PC-3 (cell line): Measurements from ENCODE around the gene AJAP1. TPM values are rescaled to one million over a fixed set of nuclear protein-coding genes. Genes with fewer than 3 reads are reported as not detected.

Experiments
- ATAC-seq: fragments of 200-7000 bp; cut with Tn5 transposase; 2 replicates; pipeline ENCODE4 v1.9.1; 2020; ENCODE audit warnings: mild to moderate bottlenecking, moderate library complexity
- BruUV-seq: library from RNA; stranded (reverse); fragments of 400-500 nt; replicated peaks from 2 replicates; lab custom pipeline; 2021; lab: Mats Ljungman, UMichigan
- CTCF ChIA-PET: fragments of 300-600 bp; sonication (Branson Sonifier 250); formaldehyde crosslinking; loops from one replicate; lab custom pipeline; 2022; ENCODE audit warnings: antibody characterized with exemption; lab: Charles Lee
- POLR2A ChIA-PET: fragments of 300-600 bp; sonication (Branson Sonifier 250); formaldehyde crosslinking; loops from one replicate; lab custom pipeline; 2022; ENCODE audit warnings: antibody characterized with exemption; ENCODE audit not compliant: unreplicated experiment; lab: Charles Lee
- DNase-seq: peaks from one replicate; pipeline ENCODE4 v3.0.0-alpha.2; 2015
- H2AFZ ChIP-seq: fragments of 300-600 bp; sonication (generic); 2 replicates; pipeline ENCODE4 v1.6.0; 2016; ENCODE audit warnings: antibody characterized with exemption, low read length
- H3F3A ChIP-seq: fragments of 300-600 bp; sonication (generic); one replicate; pipeline ENCODE4 v1.6.0; 2017; ENCODE audit warnings: antibody characterized with exemption, low read length, control low read depth, mild to moderate bottlenecking; ENCODE audit not compliant: unreplicated experiment
- H3K27ac ChIP-seq: fragments of 300-600 bp; sonication (generic); 2 replicates; pipeline ENCODE4 v1.5.1; 2016; ENCODE audit warnings: mild to moderate bottlenecking, low read length
- H3K27me3 ChIP-seq: fragments of 300-600 bp; sonication (generic); 2 replicates; pipeline ENCODE4 v1.6.1; 2016; ENCODE audit warnings: low read length, mixed read lengths
- H3K36me3 ChIP-seq: fragments of 300-600 bp; sonication (generic); 2 replicates; pipeline ENCODE4 v1.6.1; 2016; ENCODE audit warnings: low read depth, mixed run types, low read length, mixed read lengths
- H3K4me1 ChIP-seq: fragments of 300-600 bp; sonication (generic); 2 replicates; pipeline ENCODE4 v1.5.1; 2016; ENCODE audit warnings: low read length; ENCODE audit not compliant: insufficient read depth
- H3K4me2 ChIP-seq: fragments of 300-600 bp; sonication (generic); 2 replicates; pipeline ENCODE4 v1.6.0; 2016; ENCODE audit warnings: low read length
- H3K4me3 ChIP-seq: fragments of 300-600 bp; sonication (generic); 2 replicates; pipeline ENCODE4 v1.5.1; 2016; ENCODE audit warnings: mild to moderate bottlenecking, low read length, mixed read lengths
- H3K79me2 ChIP-seq: fragments of 300-600 bp; sonication (generic); 2 replicates; pipeline ENCODE4 v1.6.1; 2017; ENCODE audit warnings: low read length, mixed read lengths
- H3K9ac ChIP-seq: fragments of 300-600 bp; sonication (generic); 2 replicates; pipeline ENCODE4 v1.6.0; 2016; ENCODE audit warnings: mild to moderate bottlenecking, low read length
- H3K9me2 ChIP-seq: fragments of 300-600 bp; sonication (generic); replicated peaks from 2 replicates; pipeline ENCODE4 v1.6.1; 2016; ENCODE audit warnings: mixed run types, low read length, mixed read lengths
- H3K9me3 ChIP-seq: fragments of 300-600 bp; sonication (generic); 2 replicates; pipeline ENCODE4 v1.6.1; 2016; ENCODE audit warnings: low read length, mixed read lengths
- H4K20me1 ChIP-seq: fragments of 300-600 bp; sonication (generic); 2 replicates; pipeline ENCODE4 v1.6.1; 2016; ENCODE audit warnings: low read length, mixed read lengths
- EZH2 ChIP-seq: fragments of 300-600 bp; sonication (generic); IDR thresholded peaks from one replicate; pipeline ENCODE4 v1.6.1; 2017; ENCODE audit warnings: antibody characterized with exemption, mild to moderate bottlenecking, low read length; ENCODE audit not compliant: unreplicated experiment
- EZH2phosphoT487 ChIP-seq: fragments of 300-600 bp; sonication (generic); IDR thresholded peaks from 2 replicates; pipeline ENCODE4 v1.6.1; 2018; ENCODE audit warnings: mild to moderate bottlenecking, antibody characterized with exemption, low read length, borderline replicate concordance
- intact Hi-C: fragments of 100-400 bp; cut with micrococcal nuclease; formaldehyde crosslinking; loops from 2 replicates; pipeline ENCODE4 v1.9.0; 2023
- total RNA-seq: library from RNA; depleted of rRNA; stranded (reverse); fragments of >200 nt; gene quantifications from 2 replicates; pipeline ENCODE4 v1.2.3, GENCODE V29; 2014
- TF ChIP-seq, protein P1 (sequence below): fragments of 300-600 bp; sonication (generic); conservative IDR thresholded peaks from 2 replicates; pipeline ENCODE4 v1.5.1; 2017; ENCODE audit warnings: antibody characterized with exemption, low read depth, mild to moderate bottlenecking, low read length

Gene AJAP1
- total RNA-seq, 1 experiment from 2014 or later, result not detected

DNA sequence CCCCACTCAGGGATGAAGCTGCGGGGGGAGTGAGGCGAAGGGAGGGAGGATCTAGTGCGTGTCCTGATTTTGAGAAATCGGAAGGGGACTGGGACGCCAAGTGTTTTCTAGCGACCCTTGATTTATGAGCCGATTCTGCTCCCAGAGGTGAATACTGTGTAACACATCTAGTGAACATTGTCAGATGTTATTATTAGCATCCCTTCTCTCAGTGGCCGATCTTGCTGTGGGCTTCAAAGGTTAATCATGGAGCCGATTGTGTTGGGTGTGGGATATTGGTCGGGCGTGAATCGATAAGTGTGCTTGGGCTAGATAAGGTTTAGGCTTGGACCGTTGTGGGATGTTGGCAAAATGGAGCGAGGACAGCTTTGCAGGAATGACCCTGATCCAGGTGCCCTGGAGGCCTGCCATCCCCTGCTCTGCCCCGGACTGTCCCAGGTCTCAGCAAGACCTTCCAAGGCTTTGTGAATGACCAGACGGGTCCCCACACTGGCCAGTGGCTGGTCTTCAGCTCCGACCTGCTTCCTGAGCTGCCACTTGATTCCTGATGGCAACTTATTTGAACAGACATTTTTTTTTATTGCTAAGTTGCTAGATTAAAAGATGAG is 2.2 kb downstream of the AJAP1 start:
- H3K27me3 ChIP-seq, result peaks cover 56% of the 10 kb centered on the region
- ChIA-PET CTCF (no interaction called here), POLR2A (interaction anchor here (0.6 kb wide), 1 partner anchor 631 kb away, joined by 4 read pairs; no protein-coding TSS in a partner anchor)
- H3K4me1 ChIP-seq, result no peaks in the 10 kb centered on the region
- no peaks in the 10 kb centered on the region for H3K9me3 ChIP-seq
- no peaks in the 10 kb centered on the region for H4K20me1 ChIP-seq
- H3K36me3 ChIP-seq, result no peaks in the 10 kb centered on the region
- peak; percentile 14; the same call in 1 of the 2 replicates for ATAC-seq
- BruUV-seq, result no TSS peak
- no peaks in the 10 kb centered on the region for H3K9me2 ChIP-seq
- no peak overlapping the region for H3K9ac ChIP-seq
- no peaks in the 10 kb centered on the region for H3F3A ChIP-seq
- H2AFZ ChIP-seq, result no peak overlapping the region
- no peak overlapping the region for H3K4me3 ChIP-seq
- H3K27ac ChIP-seq, result no peak overlapping the region
- DNase-seq, result no peak
- no peaks in the 10 kb centered on the region for H3K79me2 ChIP-seq
- intact Hi-C loops, result loop anchor here (10.0 kb wide), 1 partner anchor 752 kb away; the partner anchor contains the start of gene C1orf174
- TF ChIP-seq, protein P1, sequence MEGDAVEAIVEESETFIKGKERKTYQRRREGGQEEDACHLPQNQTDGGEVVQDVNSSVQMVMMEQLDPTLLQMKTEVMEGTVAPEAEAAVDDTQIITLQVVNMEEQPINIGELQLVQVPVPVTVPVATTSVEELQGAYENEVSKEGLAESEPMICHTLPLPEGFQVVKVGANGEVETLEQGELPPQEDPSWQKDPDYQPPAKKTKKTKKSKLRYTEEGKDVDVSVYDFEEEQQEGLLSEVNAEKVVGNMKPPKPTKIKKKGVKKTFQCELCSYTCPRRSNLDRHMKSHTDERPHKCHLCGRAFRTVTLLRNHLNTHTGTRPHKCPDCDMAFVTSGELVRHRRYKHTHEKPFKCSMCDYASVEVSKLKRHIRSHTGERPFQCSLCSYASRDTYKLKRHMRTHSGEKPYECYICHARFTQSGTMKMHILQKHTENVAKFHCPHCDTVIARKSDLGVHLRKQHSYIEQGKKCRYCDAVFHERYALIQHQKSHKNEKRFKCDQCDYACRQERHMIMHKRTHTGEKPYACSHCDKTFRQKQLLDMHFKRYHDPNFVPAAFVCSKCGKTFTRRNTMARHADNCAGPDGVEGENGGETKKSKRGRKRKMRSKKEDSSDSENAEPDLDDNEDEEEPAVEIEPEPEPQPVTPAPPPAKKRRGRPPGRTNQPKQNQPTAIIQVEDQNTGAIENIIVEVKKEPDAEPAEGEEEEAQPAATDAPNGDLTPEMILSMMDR, result 0 out of 2 replicates have a peak, but pooled peaks have one; percentile 15
- TF ChIP-seq EZH2phosphoT487 (no peak), EZH2 (no peak)
- H3K4me2 ChIP-seq, result no peak overlapping the region

DNA sequence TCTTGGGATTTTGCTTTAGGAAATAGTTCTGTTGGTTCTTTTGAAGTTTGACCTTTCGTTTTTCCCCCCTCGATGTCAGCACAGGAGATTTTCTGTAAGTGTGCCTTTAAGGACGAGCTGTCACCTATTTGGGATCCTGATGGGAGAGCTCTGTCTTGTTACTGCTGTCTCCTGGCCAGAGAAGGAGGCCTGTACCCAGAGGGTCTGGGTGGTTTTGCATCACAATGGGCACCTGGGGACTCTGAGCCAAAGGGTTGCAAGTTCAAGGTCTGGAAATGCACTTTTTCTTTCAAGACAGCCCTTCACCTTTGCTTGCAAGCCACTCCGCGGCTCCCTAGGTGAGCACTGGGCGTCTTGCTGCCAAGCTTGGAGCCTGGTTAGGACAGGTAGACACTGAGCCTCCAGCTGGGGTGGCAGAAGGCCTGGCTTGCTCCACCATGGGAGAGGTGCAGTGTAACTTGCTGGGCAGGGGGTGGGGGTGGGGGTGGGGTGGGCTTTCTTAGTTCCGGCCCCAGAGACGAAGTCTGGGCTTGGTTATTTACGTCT is 2.9 kb downstream of the AJAP1 start:
- H3K36me3 ChIP-seq, result no peaks in the 10 kb centered on the region
- no peaks in the 10 kb centered on the region for H3F3A ChIP-seq
- no TSS peak for BruUV-seq
- H3K4me3 ChIP-seq, result no peak overlapping the region
- H3K27me3 ChIP-seq, result peaks cover 57% of the 10 kb centered on the region
- H3K4me2 ChIP-seq, result no peak overlapping the region
- H2AFZ ChIP-seq, result no peak overlapping the region
- ATAC-seq (no peak), DNase-seq (no peak)
- POLR2A ChIA-PET, result interaction anchor here (0.6 kb wide), 1 partner anchor 631 kb away, joined by 4 read pairs; no protein-coding TSS in a partner anchor
- H3K27ac ChIP-seq, result no peak overlapping the region
- H3K9me2 ChIP-seq, result no peaks in the 10 kb centered on the region
- no peak for TF ChIP-seq EZH2
- no peaks in the 10 kb centered on the region for H4K20me1 ChIP-seq
- no peaks in the 10 kb centered on the region for H3K79me2 ChIP-seq
- no peaks in the 10 kb centered on the region for H3K9me3 ChIP-seq
- intact Hi-C loops, result loop anchor here (10.0 kb wide), 1 partner anchor 753 kb away; the partner anchor contains the start of gene C1orf174
- CTCF ChIA-PET, result no interaction called here
- no peaks in the 10 kb centered on the region for H3K4me1 ChIP-seq
- no peak overlapping the region for H3K9ac ChIP-seq

DNA sequence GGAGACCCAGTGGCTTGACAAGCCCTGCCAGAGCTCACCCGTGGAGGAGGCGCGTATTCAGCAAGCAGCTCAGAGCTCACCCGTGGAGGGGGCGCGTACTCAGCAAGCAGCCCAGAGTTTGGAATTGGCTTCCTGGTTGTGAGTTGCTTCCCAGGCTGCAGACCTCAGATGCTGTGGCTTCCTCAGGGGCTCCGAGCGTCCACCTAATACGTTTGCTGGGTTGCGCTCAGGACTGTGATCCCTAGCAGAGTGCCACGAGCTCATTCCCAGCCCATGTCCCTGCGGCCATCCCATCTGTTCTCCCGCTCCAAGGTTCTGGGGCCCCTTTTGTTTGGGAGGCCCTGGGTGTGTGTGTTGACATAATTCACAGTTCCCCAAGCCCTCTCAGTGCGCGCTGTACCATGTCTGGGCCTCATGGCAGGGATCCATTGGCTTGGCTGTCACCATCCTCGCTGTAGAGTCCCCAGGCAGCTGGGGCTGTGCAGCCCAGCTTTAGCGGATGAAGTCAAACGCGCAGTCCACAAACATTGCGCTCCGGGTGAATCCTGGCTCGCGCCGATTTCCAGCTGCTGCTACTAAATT is 3.6 kb downstream of the AJAP1 start:
- Histone ChIP-seq H4K20me1 (no peaks in the 10 kb centered on the region), H3K79me2 (no peaks in the 10 kb centered on the region), H3K4me2 (no peak overlapping the region), H3K36me3 (no peaks in the 10 kb centered on the region), H3K4me3 (no peak overlapping the region), H3F3A (no peaks in the 10 kb centered on the region), H3K9me2 (no peaks in the 10 kb centered on the region), H3K27me3 (peaks cover 61% of the 10 kb centered on the region), H3K4me1 (no peaks in the 10 kb centered on the region), H3K27ac (no peak overlapping the region), H3K9me3 (no peaks in the 10 kb centered on the region), H3K9ac (no peak overlapping the region), H2AFZ (no peak overlapping the region)
- POLR2A ChIA-PET, result no interaction called here
- ATAC-seq (no peak), DNase-seq (no peak)
- CTCF ChIA-PET, result no interaction called here
- no TSS peak for BruUV-seq
- intact Hi-C loops, result loop anchor here (10.0 kb wide), 1 partner anchor 753 kb away; the partner anchor contains the start of gene C1orf174
- TF ChIP-seq, protein P1, result no peak
- TF ChIP-seq EZH2phosphoT487 (no peak), EZH2 (no peak)
